GM21390 (cell line): ENCODE results near the gene GHITM.
A peak's percentile ranks its signal among the peaks of the same experiment; 100 is the strongest.
"Not testable (repeated sequence)": the region's sequence is repeated elsewhere in the genome, so short reads cannot be mapped to it uniquely, and the experiment has no call there.

ENCODE experiments used
- ATAC-seq: cut with Tn5 transposase; IDR thresholded peaks from one replicate; pipeline ENCODE4 v1.9.1; 2021; ENCODE audit not compliant: unreplicated experiment

Gene GHITM

DNA sequence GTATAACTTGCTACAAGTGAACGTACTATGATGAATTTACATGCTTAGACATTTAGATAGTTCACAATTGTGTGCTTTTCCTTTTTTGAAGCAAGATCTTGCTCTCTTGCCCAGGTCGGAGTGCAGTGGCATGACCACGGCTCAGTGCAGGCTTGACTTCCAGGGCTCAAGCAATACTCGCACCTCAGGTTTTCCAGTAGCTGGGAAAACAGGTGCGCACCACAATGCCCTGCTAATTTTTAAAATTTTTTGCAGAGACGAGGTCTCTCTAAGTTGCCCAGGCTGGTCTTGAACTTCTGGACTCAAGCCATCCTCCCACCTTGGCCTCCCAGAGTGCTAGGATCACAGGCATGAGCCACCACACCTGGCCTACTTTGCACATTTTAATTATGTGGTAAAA, 36.1 kb downstream of the GHITM start:
- ATAC-seq, result no peak

DNA sequence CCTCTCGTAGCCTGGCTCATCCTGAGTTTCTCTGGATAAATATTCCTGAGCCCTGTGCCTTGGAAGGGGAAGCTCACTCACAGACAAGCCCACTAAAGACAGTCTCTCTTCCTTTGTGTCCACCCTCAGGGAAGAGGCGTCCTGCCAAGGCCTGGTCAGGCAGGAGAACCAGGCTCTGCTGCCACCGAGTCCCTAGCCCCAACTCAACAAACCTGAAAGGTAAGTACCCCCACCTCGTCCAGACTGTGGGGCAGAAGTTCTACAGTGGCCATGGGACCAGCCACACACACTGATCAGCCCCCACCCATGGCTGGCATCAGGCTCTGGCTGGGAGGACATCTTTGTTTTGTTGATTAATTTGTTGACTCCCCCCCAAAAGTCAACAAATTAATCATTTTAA, 37.0 kb downstream of the GHITM start:
- no peak for ATAC-seq

DNA sequence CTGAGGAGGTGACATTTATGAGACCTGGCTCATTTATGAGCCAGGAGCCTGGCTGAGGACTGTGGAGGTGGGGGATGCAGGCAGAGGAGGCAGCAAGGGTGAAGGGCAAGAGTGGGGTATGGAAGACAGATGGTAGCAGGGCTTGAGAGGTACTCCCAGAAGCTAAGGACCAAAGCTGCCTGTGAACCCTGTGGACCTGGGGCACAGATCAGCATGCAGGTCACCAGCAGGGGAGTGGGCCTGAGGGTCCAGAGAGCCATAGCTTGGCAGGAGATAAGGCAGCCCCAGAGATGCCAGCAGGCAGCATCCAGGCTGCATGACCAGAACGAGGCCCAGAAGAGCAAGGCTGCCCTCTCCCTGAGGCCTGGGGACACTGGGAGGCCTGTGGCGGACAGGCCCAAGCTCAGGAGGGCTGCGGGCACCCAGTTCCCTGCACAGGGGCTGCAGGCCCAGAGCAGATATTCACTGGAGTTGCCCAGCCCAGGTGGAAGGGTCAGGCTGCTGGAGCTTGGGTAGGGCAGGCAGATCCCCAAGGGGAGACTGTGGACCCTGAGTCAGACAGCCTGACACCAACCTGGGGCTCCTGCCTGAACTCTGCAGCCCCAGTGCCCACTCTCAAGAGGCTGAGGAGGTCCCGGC, 37.6 kb downstream of the GHITM start:
- ATAC-seq, result no peak

DNA sequence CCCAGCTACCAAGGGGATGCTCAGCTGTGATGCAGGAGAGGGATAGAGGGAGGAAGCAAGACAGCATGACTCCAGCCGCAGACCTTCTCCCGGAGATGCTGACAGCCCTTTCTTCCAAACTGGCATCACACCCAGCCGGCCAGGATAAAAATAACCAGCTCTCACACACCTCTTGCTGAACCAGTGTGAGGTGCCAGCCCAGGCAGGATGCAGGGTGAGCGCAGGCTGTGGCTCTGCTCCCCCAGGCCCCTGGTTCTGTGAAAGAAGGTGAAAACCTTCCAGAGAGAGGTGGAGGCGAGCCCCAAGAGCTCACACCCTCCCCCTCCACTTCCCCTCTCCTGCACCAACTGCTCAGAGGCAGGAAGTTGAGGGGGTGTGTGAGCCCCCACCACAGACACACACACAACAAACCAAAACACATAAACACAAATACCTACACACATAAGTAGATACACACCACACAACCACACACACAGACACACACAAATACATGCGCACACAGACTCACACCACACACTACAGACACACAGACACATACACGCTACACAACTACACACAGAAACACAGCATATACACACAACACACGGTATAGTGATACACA, 38.3 kb downstream of the GHITM start:
- ATAC-seq, result peak; percentile 48

DNA sequence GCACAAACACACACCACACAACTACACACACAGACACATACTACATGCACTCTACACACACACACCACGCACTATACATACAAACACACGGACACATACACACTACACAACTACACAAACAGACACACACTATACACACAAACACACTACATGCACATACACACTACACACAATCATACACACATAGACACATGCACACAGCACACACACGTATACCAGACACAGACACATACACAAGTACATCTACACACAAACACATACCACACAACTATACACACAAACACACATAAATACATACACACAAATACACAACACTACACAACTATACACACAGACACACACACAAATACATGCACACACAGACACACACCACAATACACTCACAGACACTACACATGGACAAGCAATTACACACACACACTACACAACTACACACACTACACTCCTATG, 38.9 kb downstream of the GHITM start:
- ATAC-seq, result no peak

DNA sequence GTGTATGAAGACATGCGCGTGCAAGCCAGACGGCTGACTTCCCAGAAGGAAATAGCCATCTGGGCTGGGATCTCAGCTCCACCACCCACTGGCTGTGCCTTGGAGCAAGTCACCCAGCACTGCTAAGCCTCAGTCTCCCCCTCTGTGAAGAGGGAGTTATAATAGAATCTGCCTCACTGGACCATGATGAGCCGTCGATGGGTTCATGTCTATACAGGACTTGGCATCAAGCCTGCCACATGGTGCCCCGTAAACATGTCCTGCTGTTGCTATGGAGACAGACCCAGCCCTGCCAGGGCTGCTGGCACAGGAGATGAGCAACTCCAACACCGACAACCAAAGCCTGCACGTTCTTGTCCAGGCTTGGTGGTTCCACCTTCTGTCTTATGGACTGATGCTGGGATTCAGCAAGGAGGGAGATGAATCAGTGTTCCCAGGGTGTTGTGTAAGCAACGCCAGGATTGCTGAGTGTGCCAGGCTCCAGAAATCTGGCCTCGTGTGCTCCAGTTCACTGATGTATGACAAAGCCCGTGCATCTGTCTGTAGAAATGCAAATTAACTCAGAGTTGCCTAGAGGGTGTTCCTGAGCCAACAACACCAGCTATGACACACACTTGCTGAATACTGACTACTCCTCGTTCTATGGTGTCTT, 39.9 kb downstream of the GHITM start:
- ATAC-seq, result peak; percentile 93

DNA sequence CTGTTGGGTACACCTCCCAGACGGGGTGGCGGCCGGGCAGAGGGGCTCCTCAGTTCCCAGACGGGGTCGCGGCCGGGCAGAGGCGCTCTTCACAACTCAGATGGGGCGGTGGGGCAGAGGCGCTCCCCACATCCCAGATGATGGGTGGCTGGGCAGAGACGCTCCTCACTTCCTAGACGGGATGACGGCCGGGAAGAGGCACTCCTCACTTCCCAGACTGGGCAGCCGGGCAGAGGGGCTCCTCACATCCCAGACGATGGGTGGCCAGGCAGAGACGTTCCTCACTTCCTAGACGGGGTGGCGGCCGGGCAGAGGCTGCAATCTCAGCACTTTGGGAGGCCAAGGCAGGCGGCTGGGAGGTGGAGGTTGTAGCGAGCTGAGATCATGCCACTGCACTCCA, 41.1 kb downstream of the GHITM start:
- ATAC-seq, result not testable (repeated sequence)

DNA sequence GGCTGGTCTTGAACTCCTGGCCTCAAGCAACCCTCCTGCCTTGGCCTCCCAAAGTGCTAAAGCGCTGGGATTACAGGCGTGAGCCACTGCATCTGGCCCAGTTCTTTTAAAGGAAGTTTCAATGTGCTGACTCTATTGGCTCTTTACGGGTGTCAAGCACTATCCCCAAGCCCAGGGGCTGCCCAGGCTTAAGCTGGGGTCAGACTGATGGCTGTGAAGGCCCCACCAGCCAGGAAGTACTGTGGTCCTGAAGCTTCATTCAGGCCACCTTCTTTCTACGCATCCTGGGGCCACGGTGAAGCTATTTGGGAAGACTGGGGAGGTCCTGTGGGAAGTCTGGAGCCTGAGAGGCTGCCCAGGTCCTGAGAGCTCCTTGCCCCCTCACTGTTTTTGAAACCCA, 42.3 kb downstream of the GHITM start:
- no peak for ATAC-seq

DNA sequence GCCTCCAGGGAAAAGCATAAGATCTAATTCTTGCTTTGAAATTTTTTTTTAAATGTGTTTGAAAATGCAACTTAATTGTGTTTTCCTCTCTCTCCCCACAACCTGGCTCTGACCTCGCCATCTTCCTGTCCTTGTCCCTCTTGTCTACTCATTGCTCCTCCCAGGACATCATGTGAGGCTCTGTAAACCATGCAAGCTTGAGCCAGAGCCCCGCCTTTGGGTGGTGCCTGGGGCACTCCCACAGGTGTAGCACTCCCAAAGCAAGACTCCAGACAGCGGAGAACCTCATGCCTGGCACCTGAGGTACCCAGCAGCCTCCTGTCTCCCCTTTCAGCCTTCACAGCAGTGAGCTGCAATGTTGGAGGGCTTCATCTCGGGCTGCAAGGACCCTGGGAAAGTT, 45.2 kb downstream of the GHITM start:
- ATAC-seq, result no peak

DNA sequence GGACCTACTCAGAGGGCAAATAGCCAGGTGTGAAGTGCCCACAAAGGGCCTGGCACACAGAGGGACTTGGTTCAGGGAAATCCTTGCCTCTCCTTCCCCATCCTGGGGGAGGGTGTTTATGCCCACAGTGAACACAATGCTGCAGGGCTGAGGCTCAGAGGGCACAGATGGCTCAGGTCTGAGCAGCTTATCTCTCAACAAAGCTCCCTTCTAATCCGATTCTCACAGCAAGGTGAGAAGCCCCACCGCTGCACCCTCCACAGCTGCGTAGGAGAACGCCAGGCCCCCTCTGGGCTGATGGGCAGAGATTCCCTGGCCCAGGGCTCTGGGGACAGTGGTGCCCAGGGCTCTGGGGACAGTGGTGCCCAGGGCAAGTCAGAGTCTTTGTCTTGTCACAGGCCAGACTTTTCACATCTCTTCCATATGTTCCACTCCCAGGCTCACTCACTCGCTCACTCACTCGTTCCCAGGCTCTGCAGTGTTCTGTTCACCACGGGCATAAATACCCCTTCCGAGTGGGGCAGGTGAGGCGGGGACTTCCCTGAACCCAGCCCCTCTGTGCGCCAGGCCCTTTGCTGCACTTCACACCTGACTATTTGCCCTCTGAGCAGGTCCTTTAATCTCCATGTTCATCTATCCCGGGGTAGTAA, 46.3 kb downstream of the GHITM start:
- no peak for ATAC-seq

DNA sequence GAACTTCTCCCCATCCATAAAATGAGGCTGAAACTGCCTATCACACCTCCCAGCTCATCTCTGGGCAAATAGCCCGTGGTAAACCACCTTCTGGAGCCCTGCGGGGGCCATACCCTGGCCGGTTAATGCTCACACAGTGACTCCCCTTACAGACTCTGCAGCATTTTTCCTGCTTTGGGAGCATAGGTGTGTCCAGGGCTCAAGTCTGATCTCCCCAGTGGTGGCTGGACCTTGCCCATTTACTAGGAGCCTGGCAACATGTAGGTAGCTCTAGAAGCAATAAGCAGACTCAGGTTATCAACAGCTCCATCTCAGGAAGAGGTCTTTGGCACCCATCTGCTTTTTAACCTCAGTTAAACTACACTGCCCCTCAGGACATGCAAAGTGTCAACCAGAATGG, 49.5 kb downstream of the GHITM start:
- no peak for ATAC-seq

DNA sequence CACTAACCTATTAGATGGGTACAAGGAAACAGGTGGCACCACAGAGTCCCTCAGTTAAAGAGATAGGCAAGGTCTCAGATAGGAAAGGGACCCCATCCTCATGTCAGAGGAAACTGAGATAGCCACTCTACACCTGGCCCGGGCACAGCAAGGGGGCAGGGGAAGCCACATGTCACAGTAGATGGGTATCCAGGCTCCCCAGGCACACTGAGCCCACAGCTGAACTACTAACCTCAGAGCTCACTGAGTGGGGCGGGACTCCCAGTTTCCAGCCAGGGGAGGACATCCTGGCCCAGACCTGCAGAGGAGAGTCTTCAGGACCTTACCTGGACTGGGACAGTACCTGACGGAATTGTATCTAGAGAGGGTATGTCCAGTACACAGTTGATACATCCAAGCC, 51.3 kb downstream of the GHITM start:
- no peak for ATAC-seq

DNA sequence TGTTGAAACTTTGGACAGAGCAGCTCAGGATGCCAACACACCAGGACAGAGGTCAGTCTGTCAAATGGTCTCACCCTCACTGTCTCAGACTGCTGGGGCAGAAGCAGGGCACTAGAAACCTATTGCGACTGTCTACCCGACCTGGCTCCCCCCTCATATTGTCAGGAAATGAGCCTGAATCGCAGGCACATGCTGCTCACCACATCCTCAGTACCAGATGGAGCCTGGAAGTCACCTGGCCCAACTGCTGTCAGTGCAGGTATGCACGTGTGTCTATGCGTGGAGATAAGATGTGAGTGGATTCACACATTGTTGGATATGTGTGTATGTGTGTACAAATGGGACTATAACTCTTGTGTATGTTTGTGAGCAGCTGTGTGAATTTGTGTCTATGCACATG, 51.8 kb downstream of the GHITM start:
- ATAC-seq, result no peak

DNA sequence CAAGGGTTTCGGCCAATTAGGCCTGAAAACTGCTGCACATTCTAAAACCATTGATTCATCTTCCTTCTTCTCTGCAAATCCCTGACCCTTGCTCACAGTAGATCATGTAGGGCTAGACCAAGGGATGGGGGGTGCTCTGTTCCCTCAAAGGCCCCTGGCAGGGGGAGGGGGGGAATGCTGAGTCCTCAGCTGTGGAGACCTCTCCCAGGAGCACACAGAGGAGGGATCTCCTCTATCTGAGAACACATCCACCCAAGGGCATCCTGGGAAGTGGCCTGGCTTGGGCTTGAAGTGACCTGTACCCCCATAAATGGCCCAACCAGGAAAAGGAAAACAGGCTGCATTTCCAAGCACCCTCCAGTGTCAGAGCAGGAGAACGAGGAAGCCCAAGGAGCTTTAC, 54.0 kb downstream of the GHITM start:
- no peak for ATAC-seq

DNA sequence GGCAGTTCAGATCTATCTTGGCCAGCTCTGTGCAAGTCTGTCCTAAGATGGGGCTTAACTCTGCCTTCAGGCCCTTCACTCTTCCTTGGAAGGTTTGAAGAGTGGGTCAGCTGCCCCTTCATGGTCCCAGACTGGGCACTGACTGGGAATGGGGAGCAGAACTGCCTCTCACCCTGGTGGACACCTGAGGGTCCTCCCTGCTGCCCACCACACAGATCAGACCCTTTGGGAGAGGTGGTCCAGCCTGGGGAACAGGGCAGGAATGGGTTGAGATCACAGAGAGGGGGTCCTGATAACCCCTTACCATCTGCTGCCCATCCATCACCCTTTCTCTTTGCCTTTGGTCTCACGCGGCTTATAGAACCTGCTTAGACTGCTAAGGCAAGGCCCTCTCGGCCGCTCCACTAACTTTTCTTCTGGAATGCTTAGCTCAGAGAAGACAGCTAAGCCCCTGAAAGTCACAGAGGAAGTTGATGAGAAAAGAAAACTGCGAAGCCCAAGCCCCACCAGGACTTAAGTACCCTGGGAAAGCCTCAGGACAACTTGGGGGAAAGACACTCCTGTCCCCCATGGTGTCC, 54.6 kb downstream of the GHITM start:
- ATAC-seq, result no peak

DNA sequence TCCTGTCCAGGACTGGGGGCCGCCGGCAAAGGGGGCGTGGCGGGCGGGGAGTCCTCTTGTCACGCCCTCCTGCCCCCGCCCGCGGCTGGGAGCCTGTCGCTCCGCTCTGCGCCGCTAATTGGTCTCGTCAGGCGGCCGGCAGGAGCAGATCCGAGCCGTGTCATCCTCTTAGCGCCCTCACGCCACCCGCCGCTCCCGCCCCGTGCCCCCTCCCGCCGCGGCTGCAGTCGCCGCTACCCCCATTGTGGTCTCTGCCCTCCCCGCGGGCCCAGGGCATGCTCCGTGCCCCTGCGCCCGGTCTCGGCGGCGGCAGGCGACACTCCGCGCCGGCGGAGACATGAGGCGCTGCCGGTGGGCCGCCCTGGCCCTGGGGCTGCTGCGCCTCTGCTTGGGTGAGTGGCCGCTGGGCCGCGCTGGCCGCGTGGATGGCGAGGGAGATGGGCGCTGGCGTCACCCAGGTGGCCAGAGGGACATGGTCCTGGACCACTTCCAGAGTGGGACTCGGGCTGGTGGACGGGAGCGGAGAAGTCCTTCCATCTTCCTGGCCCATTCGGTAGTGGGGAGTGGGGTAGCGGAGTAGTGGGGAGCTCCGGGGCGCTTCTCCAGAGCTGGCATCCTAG, 55.2 kb downstream of the GHITM start, which contains the start of gene CDHR1:
Gene CDHR1 (plus strand): TSS at position 114 of the 620 bp plus-strand sequence. CDS start 224 bp downstream, at position 338.
- peak; percentile 80 for ATAC-seq

DNA sequence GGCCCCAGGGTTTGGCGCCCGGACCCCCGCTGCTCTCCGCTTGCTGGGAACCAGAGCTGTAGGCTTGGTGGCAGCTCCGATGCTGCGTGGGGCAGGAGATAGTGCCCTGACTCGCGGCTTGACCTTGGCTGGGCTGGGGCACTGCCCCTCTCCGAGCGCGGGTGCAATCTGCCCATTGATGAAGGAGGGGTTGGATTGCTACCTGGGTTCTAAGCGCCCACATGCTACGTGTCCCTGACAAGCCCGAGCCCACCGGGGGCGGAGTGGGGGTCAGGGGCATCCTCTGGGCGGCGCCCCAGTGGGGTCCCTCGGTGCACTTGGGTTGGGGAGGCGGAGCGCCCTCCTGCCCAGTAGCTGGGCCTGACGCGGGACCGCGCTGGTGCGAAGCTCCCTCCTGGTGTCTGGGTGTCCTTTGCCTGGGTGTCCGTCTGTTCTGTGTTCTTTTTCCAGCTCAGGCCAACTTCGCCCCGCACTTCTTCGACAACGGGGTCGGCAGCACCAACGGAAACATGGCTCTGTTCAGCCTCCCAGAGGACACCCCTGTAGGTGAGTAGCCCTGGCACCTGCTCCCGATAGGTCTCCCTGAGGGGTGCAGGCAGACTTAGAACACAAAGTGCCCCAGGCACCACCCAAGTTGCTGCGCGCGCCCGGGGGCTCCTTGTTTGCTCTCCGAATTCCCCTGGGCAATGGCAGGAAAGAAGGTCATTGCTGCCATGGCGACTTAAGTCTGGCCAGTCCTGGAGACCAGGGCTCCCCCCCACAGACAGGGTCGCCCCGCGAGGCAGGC, 55.9 kb downstream of the GHITM start:
- ATAC-seq, result no peak

DNA sequence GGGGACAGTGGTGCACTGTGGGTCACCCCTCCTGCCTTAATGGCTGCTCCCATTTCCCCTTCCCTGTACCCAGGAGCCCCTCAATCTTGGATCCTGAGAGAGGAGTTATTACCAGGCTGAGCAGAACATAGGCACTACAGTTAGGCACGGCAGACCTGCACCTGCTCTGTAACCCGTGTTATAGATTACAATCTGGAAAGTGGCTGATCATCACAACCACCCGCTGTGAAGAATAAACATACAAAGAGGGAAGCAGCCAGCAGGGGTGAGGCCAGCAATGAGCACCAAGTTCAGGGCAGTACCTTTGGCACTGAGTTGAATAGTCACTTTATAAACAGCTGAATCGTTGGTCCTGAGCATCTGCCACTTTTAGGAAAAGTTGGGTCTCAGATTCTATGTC, 56.8 kb downstream of the GHITM start:
- no peak for ATAC-seq

DNA sequence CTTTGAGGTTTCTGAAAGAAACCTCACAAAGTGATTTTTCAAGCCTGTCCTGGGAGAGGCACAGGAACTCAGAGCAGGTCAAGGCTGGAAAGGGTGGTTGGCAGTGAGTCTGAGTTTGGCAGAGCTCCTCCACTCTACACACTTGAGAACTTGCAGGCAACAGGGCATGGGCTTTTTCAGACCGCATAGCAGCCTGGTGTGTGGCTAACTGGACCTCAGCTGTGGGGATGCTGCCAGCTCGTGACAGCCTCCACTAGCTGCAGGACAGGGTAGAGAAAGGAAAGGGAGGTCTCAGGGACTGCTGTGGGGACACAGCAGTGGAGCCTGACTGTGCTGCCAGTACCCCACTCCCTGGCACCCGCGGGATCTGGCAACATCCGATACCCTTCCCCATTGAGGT, 57.6 kb downstream of the GHITM start:
- ATAC-seq, result no peak

DNA sequence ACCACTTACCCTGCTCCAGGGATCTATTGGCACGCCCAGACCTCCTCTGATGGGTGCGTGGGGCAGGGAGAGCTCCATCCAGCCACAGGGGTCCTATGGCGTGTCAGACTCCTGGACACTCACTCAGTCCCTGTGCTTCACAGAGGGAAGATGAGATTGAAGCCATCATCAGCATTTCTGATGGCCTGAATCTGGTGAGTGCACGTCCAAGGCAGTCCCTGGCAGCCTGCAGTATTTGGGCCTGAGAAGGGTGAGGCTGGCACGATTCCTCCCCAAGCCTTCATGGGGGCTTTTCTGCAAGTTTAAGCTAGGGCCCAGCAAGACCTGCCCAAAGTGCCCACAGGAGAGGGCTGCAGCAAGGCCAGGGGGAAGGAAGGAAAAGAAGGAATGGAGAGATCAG, 58.3 kb downstream of the GHITM start:
- ATAC-seq, result no peak
